GM19099 (cell line): ENCODE measurements around the gene GLRX2.

Experiments
- POLR2A ChIP-seq: IDR thresholded peaks from 3 replicates; pipeline ENCODE4 v1.6.1; 2011; ENCODE audit warnings: low read depth; ENCODE audit not compliant: insufficient read length; ENCODE audit errors: extremely low read depth

The GLRX2 gene

DNA sequence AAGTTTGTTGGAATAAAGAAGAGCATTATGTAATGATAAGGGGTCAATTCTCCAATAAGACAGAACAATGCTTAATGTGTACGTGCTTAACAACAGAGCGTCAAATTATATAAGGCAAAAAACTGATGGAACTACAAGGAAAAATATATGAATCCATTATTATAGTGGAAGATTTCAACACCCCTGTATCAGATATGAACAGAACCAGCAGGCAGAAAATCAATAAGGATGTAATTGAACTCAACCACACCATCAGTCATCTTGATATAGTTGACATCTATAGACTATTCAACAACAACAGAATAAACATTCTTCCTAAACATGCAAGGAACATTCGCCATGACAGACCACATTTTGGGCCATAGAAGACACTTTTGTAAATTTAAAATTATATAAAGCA is 13.0 kb upstream of the GLRX2 start:
- TF ChIP-seq POLR2A, result no peak

DNA sequence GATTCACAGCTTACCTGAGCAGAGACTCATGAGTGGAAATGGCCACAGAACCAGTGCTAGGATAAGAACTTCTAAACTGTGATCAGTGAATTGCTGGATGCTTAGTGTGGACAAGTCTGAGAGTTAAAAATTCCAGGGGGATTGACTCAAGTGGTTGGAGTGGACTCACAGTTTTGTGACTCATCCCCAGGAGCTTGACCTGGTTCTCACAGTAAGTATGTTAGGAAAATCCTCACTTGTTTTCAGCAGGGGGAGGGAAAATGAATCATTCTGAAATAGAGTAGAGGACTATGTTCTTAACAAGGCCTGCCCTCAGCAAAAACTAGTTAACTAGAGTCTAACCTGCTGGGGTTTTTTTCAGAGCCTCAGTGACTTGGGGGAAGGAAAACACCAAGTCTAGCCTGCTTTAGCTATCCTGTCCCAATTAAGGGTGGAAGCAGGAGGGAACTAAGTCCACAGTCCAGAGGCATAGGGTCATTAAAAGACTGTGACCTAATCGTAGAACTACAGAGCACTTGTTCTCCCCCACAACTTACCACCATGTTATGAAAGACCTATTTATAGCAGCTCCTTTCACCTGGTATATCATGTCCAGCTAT is 10.5 kb upstream of the GLRX2 start:
- no peak for TF ChIP-seq POLR2A

DNA sequence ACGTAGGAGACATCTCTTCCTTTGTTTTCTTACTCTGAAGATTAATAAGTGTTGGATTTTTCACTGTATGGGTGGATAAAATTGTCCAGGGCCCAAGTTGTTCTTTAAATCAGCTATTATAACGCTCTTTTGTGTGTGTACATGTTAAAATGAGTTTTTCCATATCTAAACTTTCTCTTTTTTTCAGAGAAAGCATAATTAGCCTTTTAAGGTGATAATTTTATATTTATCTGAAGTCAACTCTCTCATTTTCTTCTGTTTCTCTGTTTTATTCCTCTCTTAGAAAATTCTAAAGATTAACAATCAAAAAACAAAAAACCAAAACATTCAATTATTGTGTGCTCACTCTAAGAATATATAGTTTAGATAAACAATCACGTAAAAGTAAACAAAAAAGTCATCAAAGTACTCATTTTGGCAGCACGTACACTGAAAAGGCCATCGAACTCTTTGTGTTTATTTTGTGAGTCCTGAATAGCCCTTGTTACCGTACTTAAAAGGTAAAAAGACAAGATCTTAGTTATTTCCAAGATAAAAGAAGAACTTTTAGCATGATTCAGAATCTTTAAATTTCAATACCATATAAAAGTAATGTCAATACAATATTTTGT is 9.4 kb upstream of the GLRX2 start:
- no peak for TF ChIP-seq POLR2A

DNA sequence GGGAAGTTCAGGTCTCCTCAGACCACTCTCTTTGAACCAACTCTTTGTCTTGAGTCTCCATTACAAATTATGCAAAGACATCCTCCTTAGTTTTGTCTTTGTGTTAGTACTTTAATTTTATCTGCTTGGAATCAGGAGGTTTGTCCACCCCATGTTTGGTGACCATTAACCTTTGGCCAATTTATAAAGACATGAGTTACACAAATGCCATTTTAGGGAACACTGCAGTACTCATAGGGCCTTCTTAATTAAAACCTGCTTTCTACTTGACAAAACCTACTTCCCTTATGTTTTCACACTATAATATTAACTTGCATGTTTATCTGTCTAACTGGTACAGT is 8.7 kb upstream of the GLRX2 start:
- no peak for TF ChIP-seq POLR2A

DNA sequence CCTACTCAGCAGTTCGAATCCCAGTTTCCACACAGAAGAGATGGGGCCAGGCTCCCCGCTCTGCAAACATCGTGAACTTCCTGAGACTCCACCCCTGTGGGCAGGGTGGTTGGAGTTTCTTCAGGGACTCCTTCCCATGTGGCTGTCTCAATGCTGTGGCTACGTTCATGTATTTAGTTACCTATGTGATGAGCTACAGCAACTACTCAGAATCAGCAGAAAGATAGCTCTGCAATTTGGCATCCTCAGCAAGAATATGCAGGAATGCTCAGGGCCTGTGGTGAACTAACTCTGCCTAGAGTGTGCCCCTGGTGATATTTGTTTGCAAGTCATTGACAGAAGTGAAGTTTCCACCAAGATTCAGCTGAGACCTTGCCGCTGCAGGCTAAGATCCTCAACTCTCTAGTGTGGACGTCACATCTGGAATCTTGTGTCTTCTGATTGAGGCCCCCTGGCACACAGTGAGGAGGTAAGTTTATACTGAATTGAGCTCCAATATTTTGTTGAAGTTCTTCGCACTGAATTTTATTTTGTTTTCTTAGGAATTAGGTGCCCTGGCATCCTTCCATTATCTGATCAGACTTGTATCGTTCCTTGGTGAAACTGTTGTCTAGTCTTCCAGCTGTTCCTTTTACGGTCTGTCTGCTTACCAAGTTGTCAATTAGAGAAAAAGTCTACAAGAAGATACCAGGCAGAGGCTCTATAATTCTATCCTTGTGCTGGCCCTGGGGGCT is 8.2 kb upstream of the GLRX2 start:
- TF ChIP-seq POLR2A, result no peak

DNA sequence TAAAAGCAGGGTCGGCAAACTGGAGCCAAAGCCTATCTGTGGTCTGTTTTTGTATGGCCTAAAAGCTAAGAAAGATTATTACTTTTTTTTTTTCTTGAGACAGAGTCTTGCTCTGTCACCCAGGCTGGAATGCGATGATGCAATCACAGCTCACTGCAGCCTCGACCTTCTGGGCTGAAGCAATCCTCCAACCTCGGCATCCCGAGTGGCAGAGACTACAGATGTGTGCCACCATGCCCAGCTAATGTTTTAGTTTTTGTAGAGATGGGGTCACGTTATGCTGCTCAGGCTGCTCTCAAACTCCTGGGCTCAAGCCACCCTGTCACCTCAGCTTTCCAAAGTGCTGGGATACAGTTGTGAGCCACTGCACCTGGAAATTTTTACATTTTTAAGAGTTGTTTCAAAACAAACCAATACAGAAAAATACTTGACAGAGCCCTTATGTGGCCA is 6.5 kb upstream of the GLRX2 start:
- no peak for TF ChIP-seq POLR2A

DNA sequence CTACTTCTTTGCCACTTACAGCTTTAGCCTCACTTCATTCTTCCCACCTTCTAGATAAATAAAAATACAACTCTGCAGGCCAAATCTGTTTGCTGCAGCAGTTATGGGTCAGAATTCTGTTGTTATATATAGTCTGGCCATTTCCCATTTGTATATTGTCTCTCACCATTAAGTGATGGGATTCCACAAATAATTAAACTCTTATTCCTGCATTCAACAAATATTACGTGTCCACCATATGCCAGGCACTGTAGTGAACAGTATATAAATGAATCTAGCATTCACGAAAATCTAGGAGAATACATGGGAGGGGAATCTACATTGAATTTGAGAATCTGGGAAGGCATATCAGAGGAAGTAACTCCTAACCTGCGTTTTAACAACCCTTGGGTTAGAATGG is 5.7 kb upstream of the GLRX2 start:
- no peak for TF ChIP-seq POLR2A

DNA sequence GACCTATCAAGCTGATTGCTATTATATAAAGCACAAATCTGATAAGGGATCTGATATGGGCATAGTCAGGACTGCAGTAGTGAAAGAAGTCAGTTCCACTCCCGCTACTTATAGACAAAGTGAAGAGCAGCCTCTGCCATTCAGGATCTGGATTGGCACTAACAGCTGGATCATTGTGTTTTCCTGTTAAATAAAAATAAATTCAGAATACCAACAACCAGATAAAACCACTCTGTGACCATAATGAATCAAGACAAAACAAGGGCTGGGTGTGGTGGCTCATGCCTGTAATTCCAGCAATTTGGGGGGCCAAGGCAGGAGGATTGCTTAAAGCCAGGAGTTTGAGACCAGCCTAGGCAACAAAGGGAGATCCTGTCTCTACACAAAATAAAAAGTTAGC is 5.0 kb upstream of the GLRX2 start:
- no peak for TF ChIP-seq POLR2A

DNA sequence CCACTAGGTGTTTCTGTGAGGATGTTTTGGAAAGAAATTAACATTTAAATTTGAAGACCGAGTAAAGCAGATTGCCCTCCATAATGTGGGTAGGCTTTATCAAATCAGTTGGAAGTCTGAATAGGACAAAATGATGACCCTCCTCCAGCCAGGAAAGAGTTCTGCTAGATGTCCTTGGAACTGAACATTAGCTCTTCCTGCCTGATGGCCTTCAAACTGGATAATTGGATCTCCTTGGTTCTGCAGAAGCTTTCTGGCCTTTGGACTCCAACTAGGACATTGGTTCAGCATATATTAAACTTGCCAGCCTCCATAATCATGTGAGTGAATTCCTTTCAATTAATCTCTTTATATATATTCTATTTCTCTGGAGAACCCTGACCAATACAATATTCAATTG is 4.4 kb upstream of the GLRX2 start:
- no peak for TF ChIP-seq POLR2A

DNA sequence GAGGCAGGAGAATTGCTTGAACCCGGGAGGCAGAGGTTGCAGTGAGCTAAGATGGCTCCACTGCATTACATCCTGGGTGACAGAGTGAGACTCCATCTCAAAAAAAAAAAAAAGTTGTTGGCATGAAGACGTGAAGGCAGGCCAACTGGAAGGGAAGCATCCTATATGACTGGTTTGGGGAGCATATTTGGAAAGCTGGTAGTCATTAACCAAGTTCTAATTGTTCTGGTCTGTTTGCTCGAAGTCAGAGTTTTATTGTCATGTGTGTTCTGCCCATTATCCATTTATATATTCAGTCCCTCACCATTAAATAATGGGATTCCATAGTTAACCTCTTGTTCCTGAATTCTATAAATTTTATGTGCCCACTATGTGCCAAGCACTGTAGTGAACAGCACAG is 3.3 kb upstream of the GLRX2 start:
- no peak for TF ChIP-seq POLR2A

DNA sequence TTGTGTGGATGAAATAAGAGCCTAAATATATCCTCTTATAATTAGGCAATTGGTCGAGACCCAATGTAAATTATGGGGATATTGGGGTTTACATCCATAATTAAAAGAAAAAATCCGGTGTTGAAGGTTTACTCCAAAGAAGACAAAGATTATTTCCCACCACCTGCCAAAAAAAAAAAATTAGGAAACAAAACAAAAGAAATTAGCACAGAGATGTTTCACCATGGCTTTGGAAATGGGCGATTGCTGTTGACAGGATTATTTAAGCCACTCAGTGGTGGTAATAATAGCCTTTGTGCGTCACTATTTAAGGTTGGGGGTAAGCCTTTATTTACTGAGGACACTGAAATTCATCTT is 585 bp upstream of the GLRX2 start:
- TF ChIP-seq POLR2A, result no peak

DNA sequence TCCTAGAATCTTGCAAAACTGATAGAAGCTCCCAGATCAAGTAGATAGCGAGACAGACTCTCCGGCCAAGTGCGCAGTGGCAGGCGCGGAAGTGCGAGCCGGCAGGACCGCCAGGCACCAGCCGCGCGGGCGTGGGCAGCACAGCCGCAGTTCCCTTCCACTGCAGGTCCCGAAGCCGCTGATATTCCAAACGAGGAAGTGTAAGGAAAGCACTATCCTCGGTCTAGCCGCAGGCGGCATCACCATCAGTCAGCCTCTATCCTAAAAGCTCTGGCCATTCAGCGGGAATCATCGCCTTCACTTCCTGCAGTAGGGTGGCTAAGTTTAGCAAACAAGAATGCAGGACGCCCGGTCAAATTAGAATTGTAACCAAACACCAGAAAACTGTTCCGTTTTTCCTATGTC is 710 bp downstream of the GLRX2 start:
- TF ChIP-seq POLR2A, result no peak

DNA sequence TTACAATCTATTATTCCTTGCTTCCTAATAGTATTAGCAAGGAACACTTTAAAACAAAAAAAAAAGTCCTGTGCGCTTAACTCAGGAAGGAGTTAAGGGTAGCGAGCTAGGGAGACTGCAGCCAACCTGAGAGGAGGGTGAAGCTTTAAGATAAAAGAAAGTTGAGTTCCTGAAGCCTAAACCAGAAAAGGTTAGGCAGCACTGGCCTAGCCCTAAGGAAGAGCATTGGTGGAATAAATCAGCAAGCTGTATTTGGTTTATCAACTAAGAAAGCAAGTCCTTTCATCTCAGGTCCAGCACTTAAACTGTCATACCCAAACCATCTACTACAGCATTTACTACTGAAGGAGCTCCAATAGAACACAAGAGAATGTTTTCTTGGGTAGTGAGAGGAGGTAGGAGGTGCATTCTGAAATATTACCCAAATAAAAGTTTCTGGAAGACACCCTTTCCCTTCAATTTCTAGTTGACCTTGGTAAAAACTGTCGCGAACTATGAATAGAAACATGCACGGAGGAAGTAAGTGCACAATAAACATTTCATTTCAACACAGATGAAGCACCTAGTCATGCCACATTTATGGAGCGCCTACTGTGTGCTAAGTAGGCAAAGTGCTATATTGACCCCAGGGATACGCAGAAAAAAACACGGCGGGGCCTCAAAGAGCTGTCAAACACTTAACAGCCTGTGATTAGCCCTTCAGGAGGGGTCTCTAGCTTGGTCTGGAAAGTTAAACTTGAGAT is 1.3 kb downstream of the GLRX2 start:
- no peak for TF ChIP-seq POLR2A

DNA sequence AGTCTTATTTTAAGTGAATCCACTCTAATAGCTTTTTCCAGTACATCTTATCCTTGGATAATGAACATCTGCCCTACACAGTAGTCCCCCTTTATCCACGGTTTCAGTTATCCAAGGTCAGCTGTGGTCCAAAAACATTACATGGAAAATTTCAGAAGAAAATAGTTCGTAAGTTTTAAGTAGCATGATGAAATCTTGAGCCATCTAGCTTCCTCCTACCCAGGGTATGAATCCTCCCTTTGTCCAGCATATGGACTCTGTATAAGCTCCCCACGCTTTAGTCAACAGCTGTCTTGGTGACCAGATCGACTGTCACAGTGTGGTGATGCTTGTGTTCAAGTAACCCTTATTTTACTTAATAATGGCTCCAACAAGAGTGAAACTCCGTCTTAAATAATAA is 2.6 kb downstream of the GLRX2 start:
- no peak for TF ChIP-seq POLR2A

DNA sequence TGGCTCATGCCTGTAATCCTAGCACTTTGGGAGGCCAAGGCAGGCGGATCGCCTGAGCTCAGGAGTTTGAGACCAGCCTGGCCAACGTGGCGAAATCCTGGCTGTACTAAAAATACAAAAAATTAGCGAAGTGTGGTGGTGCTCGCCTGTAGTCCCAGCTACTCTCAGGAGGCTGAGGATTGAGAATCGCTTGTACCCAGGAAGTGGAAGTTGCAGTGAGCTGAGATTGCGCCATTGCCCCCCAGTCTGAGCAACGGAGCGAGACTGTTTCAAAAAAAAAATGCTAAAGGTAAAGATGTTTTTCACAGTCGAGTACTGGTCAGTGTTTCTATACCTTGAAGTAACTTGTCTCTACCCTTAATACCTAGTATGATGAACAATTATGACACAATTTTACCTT is 11.1 kb downstream of the GLRX2 start:
- TF ChIP-seq POLR2A, result no peak

DNA sequence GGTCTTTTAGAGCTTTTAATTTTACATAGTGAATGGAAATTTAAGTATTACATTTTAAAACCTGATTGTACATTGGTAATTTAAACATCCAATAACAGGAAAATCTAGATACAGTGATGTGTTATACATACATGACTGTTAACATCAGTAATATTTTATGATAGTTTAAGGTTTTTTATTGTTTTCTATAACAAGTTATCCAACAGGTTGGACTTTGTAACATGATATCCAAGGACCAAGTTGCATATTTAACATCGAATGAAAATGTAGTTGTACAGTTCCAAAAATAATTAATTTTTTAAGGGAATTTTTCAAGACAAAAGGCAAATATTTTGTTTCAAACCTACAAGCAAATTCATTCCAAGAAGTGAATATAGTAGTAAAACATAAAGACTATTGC is 14.3 kb downstream of the GLRX2 start:
- TF ChIP-seq POLR2A, result no peak

DNA sequence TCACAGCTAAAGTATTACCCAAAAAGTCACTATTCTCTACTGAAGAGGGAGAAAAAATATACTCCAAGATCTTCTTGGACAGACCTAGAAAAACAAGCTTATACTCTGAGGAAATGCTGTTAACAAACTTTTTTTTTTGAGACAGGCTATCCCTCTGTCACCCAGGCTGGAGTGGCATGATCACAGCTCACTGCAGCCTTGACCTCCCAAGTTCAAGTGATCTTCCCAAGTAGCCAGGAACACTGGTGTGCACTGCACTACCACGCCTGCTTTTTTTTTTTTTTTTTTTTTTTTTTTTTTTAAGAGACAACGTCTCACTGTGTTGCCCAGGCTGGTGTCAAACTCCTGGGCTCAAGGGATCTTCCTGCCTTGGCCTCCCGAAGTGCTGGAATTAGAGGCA is 17.3 kb downstream of the GLRX2 start:
- TF ChIP-seq POLR2A, result no peak

DNA sequence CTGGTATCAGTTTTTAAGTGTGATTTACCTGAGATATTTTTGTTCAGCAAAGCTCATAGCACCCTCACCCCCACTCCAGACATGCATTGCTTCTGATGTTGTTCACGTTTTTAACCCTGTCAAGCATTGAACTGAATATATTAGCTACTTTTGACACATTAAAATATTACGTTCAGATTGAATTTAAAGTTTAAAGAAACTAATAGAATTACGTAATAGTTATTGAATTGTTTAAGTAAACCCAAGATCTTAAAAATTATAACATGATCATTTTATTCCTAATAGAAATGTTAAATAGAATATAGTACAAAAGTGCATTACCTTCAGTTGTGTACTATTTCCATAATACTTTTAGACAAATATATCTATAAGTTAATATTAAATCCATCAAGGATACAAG is 18.9 kb downstream of the GLRX2 start:
- TF ChIP-seq POLR2A, result no peak
